MM.1S (cell line): ENCODE data around the gene DENND2A.
A peak's percentile ranks its signal among the peaks of the same experiment; 100 is the strongest.
"Not testable (repeated sequence)": the region's sequence is repeated elsewhere in the genome, so short reads cannot be mapped to it uniquely, and the experiment has no call there.

ENCODE experiments used
- DNase-seq: peaks from one replicate; pipeline ENCODE4 v3.0.0-alpha.2; 2015
- H2AFZ ChIP-seq: fragments of 300-600 bp; sonication (generic); 2 replicates; pipeline ENCODE4 v1.6.0; 2016; ENCODE audit warnings: antibody characterized with exemption, low read length
- H3F3A ChIP-seq: fragments of 300-600 bp; sonication (generic); 2 replicates; pipeline ENCODE4 v1.6.1; 2016; ENCODE audit warnings: mild to moderate bottlenecking, antibody characterized with exemption, low read length, moderate library complexity, mixed read lengths; ENCODE audit not compliant: insufficient read depth
- H3K27ac ChIP-seq: fragments of 300-600 bp; sonication (generic); 2 replicates; pipeline ENCODE4 v1.5.1; 2016; ENCODE audit warnings: mild to moderate bottlenecking, low read length
- H3K27me3 ChIP-seq: fragments of 300-600 bp; sonication (generic); replicated peaks from 2 replicates; pipeline ENCODE4 v1.6.0; 2016; ENCODE audit warnings: low read length; ENCODE audit not compliant: insufficient read depth
- H3K36me3 ChIP-seq: fragments of 300-600 bp; sonication (generic); replicated peaks from 2 replicates; pipeline ENCODE4 v1.6.1; 2016; ENCODE audit warnings: mild to moderate bottlenecking, low read length, mixed read lengths; ENCODE audit not compliant: insufficient read depth
- H3K4me1 ChIP-seq: fragments of 300-600 bp; sonication (generic); 2 replicates; pipeline ENCODE4 v1.6.1; 2016; ENCODE audit warnings: low read length, mixed read lengths
- H3K4me2 ChIP-seq: fragments of 300-600 bp; sonication (generic); 2 replicates; pipeline ENCODE4 v1.6.0; 2016; ENCODE audit warnings: low read depth, low read length
- H3K4me3 ChIP-seq: fragments of 300-600 bp; sonication (generic); 2 replicates; pipeline ENCODE4 v1.5.1; 2016; ENCODE audit warnings: low read length, mixed read lengths
- H3K79me2 ChIP-seq: fragments of 300-600 bp; sonication (generic); 2 replicates; pipeline ENCODE4 v1.6.1; 2016; ENCODE audit warnings: mixed run types, low read length, mixed read lengths
- H3K9ac ChIP-seq: fragments of 300-600 bp; sonication (generic); 2 replicates; pipeline ENCODE4 v1.6.1; 2016; ENCODE audit warnings: low read length, mixed read lengths
- H3K9me2 ChIP-seq: fragments of 300-600 bp; sonication (generic); replicated peaks from 2 replicates; pipeline ENCODE4 v1.6.1; 2016; ENCODE audit warnings: mild to moderate bottlenecking, low read length, mixed read lengths; ENCODE audit not compliant: insufficient read depth
- H3K9me3 ChIP-seq: fragments of 300-600 bp; sonication (generic); replicated peaks from 2 replicates; pipeline ENCODE4 v1.6.1; 2016; ENCODE audit warnings: mild to moderate bottlenecking, low read length, mixed read lengths; ENCODE audit not compliant: insufficient read depth
- H4K20me1 ChIP-seq: fragments of 300-600 bp; sonication (generic); 2 replicates; pipeline ENCODE4 v1.6.1; 2016; ENCODE audit warnings: mild to moderate bottlenecking, low read length, moderate library complexity, mixed read lengths; ENCODE audit not compliant: insufficient read depth
- CTCF ChIP-seq: fragments of 300-600 bp; sonication (generic); IDR thresholded peaks from 2 replicates; pipeline ENCODE4 v1.5.1; 2016; ENCODE audit warnings: antibody characterized with exemption, low read length, mixed read lengths
- EZH2 ChIP-seq: fragments of 300-600 bp; sonication (generic); optimal IDR thresholded peaks from 2 replicates; pipeline ENCODE3; 2017; ENCODE audit warnings: low read depth, mild to moderate bottlenecking, antibody characterized with exemption, low read length, mixed read lengths
- EZH2phosphoT487 ChIP-seq: fragments of 300-600 bp; sonication (generic); IDR thresholded peaks from 2 replicates; pipeline ENCODE4 v1.6.1; 2018; ENCODE audit warnings: antibody characterized with exemption, low read length

DENND2A gene

GRCh38 chr7:140677496-140677895 is 36.9 kb upstream of the DENND2A start:
- DNase-seq, result no peak
- Histone ChIP-seq H3K9ac (no peak overlapping the region), H3K4me1 (peaks cover 33% of the 10 kb centered on the region), H4K20me1 (no peaks in the 10 kb centered on the region), H3K9me3 (no peaks in the 10 kb centered on the region), H3K27ac (no peak overlapping the region), H3K4me3 (no peak overlapping the region), H3K79me2 (no peaks in the 10 kb centered on the region), H3K4me2 (no peak overlapping the region), H3K9me2 (no peaks in the 10 kb centered on the region), H3K36me3 (no peaks in the 10 kb centered on the region), H2AFZ (no peak overlapping the region), H3F3A (peaks cover 28% of the 10 kb centered on the region), H3K27me3 (no peaks in the 10 kb centered on the region)
- TF ChIP-seq EZH2 (no peak), CTCF (no peak), EZH2phosphoT487 (no peak)

- H3K4me1 ChIP-seq, result peaks cover 38% of the 10 kb centered on the region
- not testable (repeated sequence) for H2AFZ ChIP-seq, DNase-seq, H3K9me2 ChIP-seq, H4K20me1 ChIP-seq, H3K36me3 ChIP-seq, H3K27me3 ChIP-seq, H3K9ac ChIP-seq, H3K9me3 ChIP-seq, H3K79me2 ChIP-seq, H3K4me3 ChIP-seq, H3K27ac ChIP-seq
- H3K4me2 ChIP-seq, result 0 out of 2 replicates have a peak overlapping the region, but pooled peaks have one; percentile 53
- H3F3A ChIP-seq, result peaks cover 28% of the 10 kb centered on the region
These were observed 36.3 kb upstream of the DENND2A start for GRCh38 chr7:140676956-140677355.

- Histone ChIP-seq H3K4me1 (peaks cover 38% of the 10 kb centered on the region), H3K79me2 (no peaks in the 10 kb centered on the region), H3K9me2 (no peaks in the 10 kb centered on the region), H3K27me3 (no peaks in the 10 kb centered on the region), H3K9ac (no peak overlapping the region), H2AFZ (no peak overlapping the region), H3K27ac (peak overlapping the region; percentile 42; the same call in 1 of the 2 replicates), H3F3A (peaks cover 28% of the 10 kb centered on the region), H3K4me3 (no peak overlapping the region), H3K9me3 (no peaks in the 10 kb centered on the region), H3K4me2 (peak overlapping the region; percentile 53), H4K20me1 (no peaks in the 10 kb centered on the region), H3K36me3 (no peaks in the 10 kb centered on the region)
- DNase-seq, result peak; percentile 67
- no peak for TF ChIP-seq CTCF
- TF ChIP-seq EZH2, result no peak
- TF ChIP-seq EZH2phosphoT487, result no peak
These were observed 35.7 kb upstream of the DENND2A start for GRCh38 chr7:140676306-140676705.

- no peaks in the 10 kb centered on the region for H3K9me3 ChIP-seq
- no peaks in the 10 kb centered on the region for H3K36me3 ChIP-seq
- H2AFZ ChIP-seq, result no peak overlapping the region
- no peaks in the 10 kb centered on the region for H4K20me1 ChIP-seq
- H3K4me2 ChIP-seq, result peak overlapping the region; percentile 53
- peak overlapping the region; percentile 42; the same call in 1 of the 2 replicates for H3K27ac ChIP-seq
- no peaks in the 10 kb centered on the region for H3K79me2 ChIP-seq
- no peak for DNase-seq
- H3K4me3 ChIP-seq, result no peak overlapping the region
- peaks cover 28% of the 10 kb centered on the region for H3F3A ChIP-seq
- no peaks in the 10 kb centered on the region for H3K27me3 ChIP-seq
- H3K4me1 ChIP-seq, result peaks cover 38% of the 10 kb centered on the region
- TF ChIP-seq EZH2 (no peak), EZH2phosphoT487 (no peak)
- no peak overlapping the region for H3K9ac ChIP-seq
- H3K9me2 ChIP-seq, result no peaks in the 10 kb centered on the region
These were observed 35.1 kb upstream of the DENND2A start for GRCh38 chr7:140675726-140676125.
